ENCODE measurements around the gene ARL4C.

ARL4C gene

GRCh38 chr2:234448506-234449184 lies 48.2 kb downstream of the ARL4C start:
- TF ChIP-seq CTCF (IDR thresholded peaks at IDR 0.05), result no peak
- Histone ChIP-seq H3K9me3 (no peaks in the 10 kb centered on the region), H3K27me3 (peaks cover 13% of the 10 kb centered on the region), H3K4me1 (ENCODE audit: control insufficient read depth in 1 of 2, insufficient read depth in 1 of 2, low read depth in 1 of 2, low read length in 1 of 2) (no peaks in the 10 kb centered on the region), H3K4me3 (ENCODE audit: low read depth in 1 of 2, low read length in 1 of 2) (no peak overlapping the region), H3K27ac (no peak overlapping the region), H3K36me3 (no peaks in the 10 kb centered on the region)

- H3K27me3 ChIP-seq, result peaks cover 13% of the 10 kb centered on the region
- H3K9me3 ChIP-seq, result no peaks in the 10 kb centered on the region
- no peaks in the 10 kb centered on the region for H3K36me3 ChIP-seq
- no peak overlapping the region for H3K4me3 ChIP-seq (ENCODE audit: low read depth in 1 of 2, low read length in 1 of 2)
- no peak overlapping the region for H3K27ac ChIP-seq
- no peak for TF ChIP-seq CTCF (IDR thresholded peaks at IDR 0.05)
- H3K4me1 ChIP-seq (ENCODE audit: control insufficient read depth in 1 of 2, insufficient read depth in 1 of 2, low read depth in 1 of 2, low read length in 1 of 2), result no peaks in the 10 kb centered on the region
Measured at GRCh38 chr2:234447963-234448362, 48.9 kb downstream of the ARL4C start.

GRCh38 chr2:234447189-234447588 lies 49.7 kb downstream of the ARL4C start:
- Histone ChIP-seq H3K9me3 (no peaks in the 10 kb centered on the region), H3K4me1 (ENCODE audit: control insufficient read depth in 1 of 2, insufficient read depth in 1 of 2, low read depth in 1 of 2, low read length in 1 of 2) (no peaks in the 10 kb centered on the region), H3K27me3 (peaks cover 13% of the 10 kb centered on the region), H3K27ac (no peak overlapping the region), H3K4me3 (ENCODE audit: low read depth in 1 of 2, low read length in 1 of 2) (no peak overlapping the region), H3K36me3 (no peaks in the 10 kb centered on the region)
- no peak for TF ChIP-seq CTCF (IDR thresholded peaks at IDR 0.05)

GRCh38 chr2:234446404-234447076 lies 50.3 kb downstream of the ARL4C start:
- Histone ChIP-seq H3K27me3 (peaks cover 13% of the 10 kb centered on the region), H3K4me3 (ENCODE audit: low read depth in 1 of 2, low read length in 1 of 2) (no peak overlapping the region), H3K36me3 (no peaks in the 10 kb centered on the region), H3K9me3 (no peaks in the 10 kb centered on the region), H3K27ac (no peak overlapping the region), H3K4me1 (ENCODE audit: control insufficient read depth in 1 of 2, insufficient read depth in 1 of 2, low read depth in 1 of 2, low read length in 1 of 2) (no peaks in the 10 kb centered on the region)
- TF ChIP-seq CTCF (IDR thresholded peaks at IDR 0.05), result no peak

GRCh38 chr2:234444893-234445292 lies 52.0 kb downstream of the ARL4C start:
- no peak for TF ChIP-seq CTCF (IDR thresholded peaks at IDR 0.05)
- peaks cover 13% of the 10 kb centered on the region for H3K27me3 ChIP-seq
- H3K4me3 ChIP-seq (ENCODE audit: low read depth in 1 of 2, low read length in 1 of 2), result no peak overlapping the region
- no peaks in the 10 kb centered on the region for H3K4me1 ChIP-seq (ENCODE audit: control insufficient read depth in 1 of 2, insufficient read depth in 1 of 2, low read depth in 1 of 2, low read length in 1 of 2)
- H3K27ac ChIP-seq, result no peak overlapping the region
- H3K9me3 ChIP-seq, result no peaks in the 10 kb centered on the region
- no peaks in the 10 kb centered on the region for H3K36me3 ChIP-seq
